ENCODE data around the gene HSP90AA1.

GRCh38 chr14:102050026-102050405 lies 36.8 kb downstream of the HSP90AA1 start:
- no peak for TF ChIP-seq EZH2 (IDR thresholded peaks at IDR 0.05; ENCODE audit: low read length, missing control alignments)
- no peak for TF ChIP-seq CTCF (conservative IDR thresholded peaks at IDR 0.05 in 1 of 2, IDR thresholded peaks at IDR 0.05 in 1 of 2; ENCODE audit: low read depth in 1 of 2, low read length in 2 of 2)
